Left hindlimb (tissue), 1 donor: ENCODE data around the gene LGR5.

Source experiments
- DNase-seq: peaks from one replicate; pipeline ENCODE4 v3.0.0-alpha.2; 2018

Gene LGR5

GRCh38 chr12:71439613-71440344, at the start of gene LGR5:
TSS of gene LGR5 (plus strand) at chr12:71439798. CDS start at chr12:71440081, 283 bp downstream.
- DNase-seq: peak; percentile 86

- no peak for DNase-seq
Observed at GRCh38 chr12:71392521-71393145, 47.0 kb upstream of the LGR5 start.

- DNase-seq: no peak
Observed at GRCh38 chr12:71393625-71394024, 46.0 kb upstream of the LGR5 start.

GRCh38 chr12:71397433-71397954, 42.1 kb upstream of the LGR5 start:
- no peak for DNase-seq

GRCh38 chr12:71399197-71399596, 40.4 kb upstream of the LGR5 start:
- no peak for DNase-seq

GRCh38 chr12:71400481-71400880, 39.1 kb upstream of the LGR5 start:
- DNase-seq: no peak

- DNase-seq: no peak
Observed at GRCh38 chr12:71405884-71406283, 33.7 kb upstream of the LGR5 start.

GRCh38 chr12:71407732-71408131, 31.9 kb upstream of the LGR5 start:
- DNase-seq: no peak

GRCh38 chr12:71410844-71411243, 28.8 kb upstream of the LGR5 start:
- no peak for DNase-seq

GRCh38 chr12:71411635-71412034, 28.0 kb upstream of the LGR5 start:
- DNase-seq: no peak

GRCh38 chr12:71415336-71416231, 24.0 kb upstream of the LGR5 start:
- DNase-seq: no peak

- no peak for DNase-seq
Observed at GRCh38 chr12:71417181-71417580, 22.4 kb upstream of the LGR5 start.

- DNase-seq: no peak
Observed at GRCh38 chr12:71420775-71421406, 18.7 kb upstream of the LGR5 start.

- DNase-seq: no peak
Observed at GRCh38 chr12:71425568-71426299, 13.9 kb upstream of the LGR5 start.

GRCh38 chr12:71426300-71427047, 13.1 kb upstream of the LGR5 start:
- no peak for DNase-seq

GRCh38 chr12:71430756-71431155, 8.8 kb upstream of the LGR5 start:
- DNase-seq: no peak

- no peak for DNase-seq
Observed at GRCh38 chr12:71431991-71432390, 7.6 kb upstream of the LGR5 start.

GRCh38 chr12:71432936-71433335, 6.7 kb upstream of the LGR5 start:
- no peak for DNase-seq

GRCh38 chr12:71436696-71437095, 2.9 kb upstream of the LGR5 start:
- no peak for DNase-seq

GRCh38 chr12:71438670-71439361, 782 bp upstream of the LGR5 start:
- no peak for DNase-seq

GRCh38 chr12:71439362-71439612, 311 bp upstream of the LGR5 start:
- no peak for DNase-seq
